Endodermal cell (in vitro differentiated cells): ENCODE data around the gene DCAF4. TPM values are rescaled to one million over a fixed set of nuclear protein-coding genes. Genes with fewer than 3 reads are reported as not detected.

Source experiments
- DNase-seq: peaks from one replicate; pipeline ENCODE4 v3.0.0-alpha.2; 2017
- H3K27ac ChIP-seq: 2 replicates; pipeline ENCODE4 v1.5.1; 2013; ENCODE audit warnings: mild to moderate bottlenecking, low read depth, low read length, moderate library complexity
- H3K27me3 ChIP-seq: 2 replicates; pipeline ENCODE4 v1.6.1; 2013; ENCODE audit warnings: mild to moderate bottlenecking, low read length, moderate library complexity; ENCODE audit not compliant: insufficient read depth, control insufficient read depth, poor library complexity, severe bottlenecking
- H3K36me3 ChIP-seq: 2 replicates; pipeline ENCODE4 v1.7.0; 2013; ENCODE audit warnings: mild to moderate bottlenecking, low read length, moderate library complexity; ENCODE audit not compliant: control insufficient read depth, insufficient read depth
- H3K4me1 ChIP-seq: one replicate; pipeline ENCODE4 v1.7.0; 2013; ENCODE audit warnings: low read length; ENCODE audit not compliant: control insufficient read depth, insufficient read depth
- H3K4me3 ChIP-seq: 2 replicates; pipeline ENCODE4 v1.5.1; 2013; ENCODE audit warnings: mild to moderate bottlenecking, low read length, moderate library complexity
- H3K9ac ChIP-seq: 2 replicates; pipeline ENCODE4 v1.6.1; 2013; ENCODE audit warnings: mild to moderate bottlenecking, low read length, moderate library complexity; ENCODE audit not compliant: poor library complexity, severe bottlenecking; ENCODE audit errors: extremely low read depth
- H3K9me3 ChIP-seq: 2 replicates; pipeline ENCODE4 v1.6.1; 2013; ENCODE audit warnings: mild to moderate bottlenecking, low read length, moderate library complexity; ENCODE audit not compliant: control insufficient read depth
- H3K27ac Mint-ChIP-seq: 2 replicates; pipeline ENCODE4 v1.8.0; 2020; ENCODE audit warnings: mixed read lengths
- H3K27me3 Mint-ChIP-seq: 2 replicates; pipeline ENCODE4 v1.8.0; 2021; ENCODE audit warnings: mild to moderate bottlenecking, mixed read lengths; ENCODE audit not compliant: insufficient read depth
- H3K36me3 Mint-ChIP-seq: 2 replicates; pipeline ENCODE4 v1.8.0; 2020; ENCODE audit warnings: low read depth, mixed read lengths
- H3K4me1 Mint-ChIP-seq: 2 replicates; pipeline ENCODE4 v1.8.0; 2020; ENCODE audit warnings: mixed read lengths
- H3K4me3 Mint-ChIP-seq: 2 replicates; pipeline ENCODE4 v1.8.0; 2020; ENCODE audit warnings: mild to moderate bottlenecking, moderate library complexity, mixed read lengths
- H3K9me3 Mint-ChIP-seq: 2 replicates; pipeline ENCODE4 v1.8.0; 2020; ENCODE audit warnings: mild to moderate bottlenecking, mixed read lengths
- WGBS, 2 experiments: methylation state at CpG; one replicate each; pipeline versions ENCODE4 v1.1.5 to v1.1.7; 2013; ENCODE audit warnings: missing lambda C conversion rate in 2 of 2, mixed read lengths in 1 of 2; ENCODE audit not compliant: insufficient coverage in 1 of 2, insufficient read length in 1 of 2; 5-methylcytosine and 5-hydroxymethylcytosine counted together
- total RNA-seq, 2 donors: library from RNA; stranded (reverse); fragmentation: NEBNext Ultra II Directional in 1 of 2; extraction: Animal tissue kit (Norgen Biotek cat#: 25700) in 1 of 2; gene quantifications; 2 replicates in 1 of 2; 3 replicates in 1 of 2; pipeline ENCODE4 v1.2.1, GENCODE V29; 2021
- TF ChIP-seq, protein P1 (sequence below): fragments of 200-600 bp; sonication (generic); conservative IDR thresholded peaks from 2 replicates; pipeline ENCODE4 v1.5.0; 2021; ENCODE audit warnings: antibody characterized with exemption, mild to moderate bottlenecking

DCAF4 gene
- total RNA-seq, 2 donors from 2014 or later, result 16.4 to 17.7 TPM

DNA sequence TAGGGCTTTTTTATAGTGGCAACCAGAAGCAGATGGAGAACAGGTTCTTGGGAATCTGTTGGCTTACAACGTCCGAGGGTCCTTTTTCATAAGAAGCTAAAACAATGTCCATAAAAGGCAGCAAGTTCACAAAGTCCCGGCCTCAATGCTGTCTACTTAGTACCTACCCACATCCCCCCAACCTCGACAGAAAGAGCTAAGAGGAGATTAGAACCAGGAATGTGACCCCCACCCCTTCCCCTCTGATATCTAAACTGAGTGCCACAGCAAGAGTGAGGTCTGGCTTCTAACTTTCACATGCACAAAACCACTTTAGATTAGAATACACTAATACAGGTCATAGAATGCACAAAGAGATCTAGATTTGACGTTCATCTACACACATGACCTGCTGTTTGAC is 36.9 kb upstream of the DCAF4 start:
- 30 to 59% methylated on average over 3 to 5 of the region's 5 CpGs for WGBS, 2 experiments
- no peaks in the 10 kb centered on the region for H3K36me3 Mint-ChIP-seq
- peaks cover 54% of the 10 kb centered on the region for H3K27me3 Mint-ChIP-seq
- H3K9me3 Mint-ChIP-seq, result peaks cover 14% of the 10 kb centered on the region
- Histone ChIP-seq H3K4me1 (no peaks in the 10 kb centered on the region), H3K9me3 (peaks cover 5% of the 10 kb centered on the region), H3K36me3 (no peaks in the 10 kb centered on the region), H3K27ac (no peak overlapping the region), H3K9ac (no peak overlapping the region), H3K27me3 (peaks cover 33% of the 10 kb centered on the region), H3K4me3 (no peak overlapping the region)
- no peak overlapping the region for H3K27ac Mint-ChIP-seq
- peak; percentile 40 for DNase-seq
- TF ChIP-seq, protein P1, sequence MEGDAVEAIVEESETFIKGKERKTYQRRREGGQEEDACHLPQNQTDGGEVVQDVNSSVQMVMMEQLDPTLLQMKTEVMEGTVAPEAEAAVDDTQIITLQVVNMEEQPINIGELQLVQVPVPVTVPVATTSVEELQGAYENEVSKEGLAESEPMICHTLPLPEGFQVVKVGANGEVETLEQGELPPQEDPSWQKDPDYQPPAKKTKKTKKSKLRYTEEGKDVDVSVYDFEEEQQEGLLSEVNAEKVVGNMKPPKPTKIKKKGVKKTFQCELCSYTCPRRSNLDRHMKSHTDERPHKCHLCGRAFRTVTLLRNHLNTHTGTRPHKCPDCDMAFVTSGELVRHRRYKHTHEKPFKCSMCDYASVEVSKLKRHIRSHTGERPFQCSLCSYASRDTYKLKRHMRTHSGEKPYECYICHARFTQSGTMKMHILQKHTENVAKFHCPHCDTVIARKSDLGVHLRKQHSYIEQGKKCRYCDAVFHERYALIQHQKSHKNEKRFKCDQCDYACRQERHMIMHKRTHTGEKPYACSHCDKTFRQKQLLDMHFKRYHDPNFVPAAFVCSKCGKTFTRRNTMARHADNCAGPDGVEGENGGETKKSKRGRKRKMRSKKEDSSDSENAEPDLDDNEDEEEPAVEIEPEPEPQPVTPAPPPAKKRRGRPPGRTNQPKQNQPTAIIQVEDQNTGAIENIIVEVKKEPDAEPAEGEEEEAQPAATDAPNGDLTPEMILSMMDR, result no peak
- no peak overlapping the region for H3K4me3 Mint-ChIP-seq
- H3K4me1 Mint-ChIP-seq, result peaks cover 37% of the 10 kb centered on the region

DNA sequence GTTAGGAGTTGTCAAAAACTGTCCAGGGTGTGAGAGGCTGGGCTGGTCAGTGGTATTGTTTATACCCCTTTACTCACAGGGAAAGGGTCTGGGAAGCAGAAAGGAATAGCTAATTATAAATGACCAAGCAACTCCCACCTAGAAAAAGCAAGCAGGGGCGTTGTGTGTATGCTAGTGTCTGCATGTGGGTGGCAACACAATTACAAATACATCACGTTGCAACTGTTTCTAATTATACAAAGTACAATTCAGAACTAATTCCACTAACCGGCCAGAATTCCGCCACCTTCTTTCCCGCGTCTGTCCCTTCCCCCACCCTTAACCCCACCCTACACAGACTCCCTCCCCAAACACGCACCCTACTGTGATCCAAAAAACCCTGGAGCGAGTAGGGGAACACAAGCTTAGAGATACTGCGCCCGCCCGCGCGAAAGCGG is 34.6 kb upstream of the DCAF4 start:
- no peaks in the 10 kb centered on the region for H3K4me1 ChIP-seq
- Mint-ChIP-seq H3K27ac (no peak overlapping the region), H3K27me3 (peaks cover 69% of the 10 kb centered on the region), H3K4me3 (peak overlapping the region; percentile 73), H3K36me3 (no peaks in the 10 kb centered on the region), H3K9me3 (peaks cover 3% of the 10 kb centered on the region), H3K4me1 (peaks cover 49% of the 10 kb centered on the region)
- no peak overlapping the region for H3K27ac ChIP-seq
- no peak overlapping the region for H3K9ac ChIP-seq
- peak; percentile 61 for DNase-seq
- peaks cover 48% of the 10 kb centered on the region for H3K27me3 ChIP-seq
- peak overlapping the region; percentile 90 for H3K4me3 ChIP-seq
- 3% methylated on average over 13 of the region's 14 CpGs; no CpG with 5 or more reads in 1 of the 2 experiments for WGBS, 2 experiments
- no peaks in the 10 kb centered on the region for H3K9me3 ChIP-seq
- no peaks in the 10 kb centered on the region for H3K36me3 ChIP-seq
- TF ChIP-seq, protein P1, result no peak

DNA sequence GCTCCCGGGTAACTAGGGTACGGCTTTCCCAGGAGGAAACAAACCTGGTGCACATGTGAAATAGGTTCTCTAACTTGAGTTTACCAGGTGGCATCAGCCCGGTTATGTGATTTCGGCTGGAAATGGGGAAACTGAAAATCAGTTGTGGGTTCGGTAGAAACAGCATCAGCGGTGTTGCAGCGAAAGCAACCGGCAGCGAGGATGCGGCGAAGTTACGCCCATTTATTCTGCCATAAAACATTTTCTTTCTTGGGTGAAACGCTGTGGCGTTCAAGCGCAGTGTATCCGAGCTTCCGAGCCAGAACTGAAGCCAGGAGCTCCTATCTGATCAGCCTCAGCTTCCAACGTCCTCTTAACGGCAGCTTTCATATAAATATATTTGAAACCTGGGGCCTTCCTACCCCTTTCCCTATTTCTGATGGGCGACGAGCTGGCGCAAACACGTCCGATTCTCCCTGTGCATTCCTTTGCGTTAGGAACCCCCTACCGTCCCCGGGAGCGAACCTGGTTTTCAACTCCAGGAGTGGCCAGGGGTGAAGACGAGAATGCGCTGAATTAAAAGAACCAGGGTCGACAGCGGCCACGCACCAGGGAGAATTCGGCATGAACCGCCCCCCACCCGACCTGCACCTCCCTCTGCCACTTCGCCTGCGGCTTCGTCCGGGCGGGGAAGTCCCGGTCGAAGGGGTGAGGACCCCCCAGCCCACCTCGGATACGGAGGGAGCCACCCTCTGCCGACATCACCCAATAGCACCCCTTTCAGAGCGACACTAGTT is 34.0 kb upstream of the DCAF4 start:
- Mint-ChIP-seq H3K4me3 (peak overlapping the region; percentile 73), H3K4me1 (peaks cover 49% of the 10 kb centered on the region), H3K36me3 (no peaks in the 10 kb centered on the region), H3K9me3 (no peaks in the 10 kb centered on the region), H3K27ac (no peak overlapping the region), H3K27me3 (peaks cover 74% of the 10 kb centered on the region)
- no peak overlapping the region for H3K27ac ChIP-seq
- H3K9ac ChIP-seq, result no peak overlapping the region
- H3K4me3 ChIP-seq, result peak overlapping the region; percentile 90
- 1% methylated on average over 23 to 47 of the region's 47 CpGs for WGBS, 2 experiments
- TF ChIP-seq, protein P1, result peak; percentile 18
- H3K36me3 ChIP-seq, result no peaks in the 10 kb centered on the region
- no peaks in the 10 kb centered on the region for H3K9me3 ChIP-seq
- peaks cover 51% of the 10 kb centered on the region for H3K27me3 ChIP-seq
- peak; percentile 70 for DNase-seq
- no peaks in the 10 kb centered on the region for H3K4me1 ChIP-seq
